GM18517 (cell line): ENCODE data around the gene AHNAK2.

Experiments
- ATAC-seq: cut with Tn5 transposase; IDR thresholded peaks from one replicate; pipeline ENCODE4 v1.9.1; 2021; ENCODE audit warnings: mild to moderate bottlenecking, moderate library complexity; ENCODE audit not compliant: unreplicated experiment

The AHNAK2 gene

DNA sequence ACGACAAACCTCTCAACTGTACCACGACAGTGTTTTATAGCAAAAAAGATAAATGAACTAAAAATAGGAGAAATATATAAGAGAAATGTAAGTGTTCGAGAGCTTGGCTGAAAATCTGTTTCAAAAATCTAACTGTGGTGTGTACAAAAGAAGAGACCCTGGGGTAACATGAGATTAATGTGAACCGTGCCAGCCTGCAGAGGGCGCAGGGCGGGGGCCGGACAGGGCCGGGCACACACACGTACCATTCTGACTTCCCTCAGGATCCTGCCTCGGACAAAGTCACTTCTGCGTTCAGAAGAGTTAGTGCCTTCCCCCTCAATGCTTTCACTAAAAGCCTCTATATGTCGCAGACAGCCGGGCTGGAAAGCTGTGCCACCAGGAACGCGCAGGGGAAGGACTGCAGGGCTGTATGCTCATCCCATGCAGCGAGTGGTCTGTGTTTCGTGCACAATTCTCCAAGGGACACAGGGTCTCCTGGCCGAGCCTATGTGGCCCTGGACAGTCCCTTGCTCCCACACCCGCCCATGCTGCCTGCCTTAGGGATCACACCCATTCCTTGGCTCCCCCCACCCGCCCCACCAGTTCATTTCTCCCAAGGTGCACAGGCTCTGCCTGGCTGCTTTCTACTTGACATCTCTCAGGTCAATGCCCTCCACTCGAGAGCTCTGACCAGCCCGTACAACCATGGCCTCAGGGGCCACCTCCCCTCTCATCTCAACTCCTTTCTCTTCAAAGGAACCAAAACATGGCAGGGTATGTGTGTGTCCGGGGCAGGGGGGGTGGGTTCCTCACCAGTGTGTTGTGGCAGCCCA, 34.2 kb upstream of the AHNAK2 start:
- ATAC-seq = no peak

DNA sequence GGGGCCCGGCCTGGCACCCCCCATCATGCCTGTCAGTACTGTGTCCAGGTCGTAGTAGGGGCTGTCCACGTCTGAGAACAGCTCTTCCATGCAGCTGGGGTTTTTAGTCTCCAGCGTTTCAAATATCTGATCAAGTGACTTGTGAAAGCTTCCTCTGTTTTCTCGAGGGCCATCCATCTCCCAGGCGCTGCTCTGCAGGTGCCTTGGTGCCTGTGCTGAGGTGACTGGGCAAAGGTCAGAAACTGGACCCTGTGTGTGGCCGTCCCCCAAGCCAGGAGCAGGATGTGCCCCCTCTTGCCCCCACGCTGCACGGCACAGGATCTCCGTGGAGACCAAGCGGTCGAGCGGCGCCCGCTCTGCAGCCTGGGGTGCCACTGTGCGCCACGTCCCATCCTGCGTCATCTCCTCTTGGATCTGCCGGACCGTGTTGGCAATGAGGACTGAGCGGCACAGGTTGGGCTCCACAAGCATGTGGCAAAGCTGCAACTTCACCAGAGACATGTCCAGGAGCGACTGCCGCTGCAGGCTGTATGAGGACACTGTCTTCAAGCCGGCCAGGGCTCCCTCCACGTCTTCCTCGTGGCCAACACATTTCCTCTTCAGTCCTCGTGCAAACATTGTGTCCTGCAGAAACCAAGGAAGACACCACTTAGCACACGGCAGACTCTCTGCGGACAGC, 33.3 kb upstream of the AHNAK2 start:
- ATAC-seq = no peak

DNA sequence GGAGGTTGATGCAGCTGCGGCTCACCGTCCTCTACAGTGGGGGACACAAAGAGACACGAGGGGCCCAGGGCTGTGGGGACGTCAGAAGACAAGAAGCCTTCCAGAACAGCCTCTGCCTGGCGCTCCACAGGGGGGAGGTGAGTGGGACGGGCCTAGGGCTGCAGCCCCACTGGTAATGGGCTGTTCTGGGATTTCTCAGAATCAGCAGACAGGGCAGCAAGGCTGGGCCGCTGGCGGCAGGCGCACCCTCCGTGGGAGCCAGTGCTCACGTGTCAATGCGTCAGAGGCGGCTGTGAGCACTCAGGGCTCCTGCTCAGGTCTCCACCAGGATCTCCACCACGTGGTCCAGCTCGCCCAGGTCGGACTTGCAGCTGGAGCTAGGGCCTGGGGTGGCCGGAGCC, 32.7 kb upstream of the AHNAK2 start:
- no peak for ATAC-seq

DNA sequence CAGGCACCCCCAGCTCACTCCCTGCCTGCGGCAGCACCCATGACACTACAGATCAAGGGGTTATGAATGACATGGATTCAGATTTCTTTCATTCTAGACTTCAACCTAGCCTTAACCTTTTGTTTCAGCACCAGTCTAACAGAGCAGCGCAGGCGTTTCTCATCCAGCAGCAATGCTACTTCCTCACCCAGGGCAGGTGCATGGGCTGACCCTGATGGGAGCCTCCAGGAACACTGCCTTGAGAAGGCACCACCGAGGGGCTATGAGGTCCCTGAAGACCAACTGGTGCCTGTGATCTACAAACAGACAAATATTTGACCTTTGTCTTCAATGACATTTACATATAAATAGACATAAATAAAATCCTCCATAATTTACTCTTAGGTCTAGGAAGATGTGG, 31.9 kb upstream of the AHNAK2 start:
- ATAC-seq = no peak

DNA sequence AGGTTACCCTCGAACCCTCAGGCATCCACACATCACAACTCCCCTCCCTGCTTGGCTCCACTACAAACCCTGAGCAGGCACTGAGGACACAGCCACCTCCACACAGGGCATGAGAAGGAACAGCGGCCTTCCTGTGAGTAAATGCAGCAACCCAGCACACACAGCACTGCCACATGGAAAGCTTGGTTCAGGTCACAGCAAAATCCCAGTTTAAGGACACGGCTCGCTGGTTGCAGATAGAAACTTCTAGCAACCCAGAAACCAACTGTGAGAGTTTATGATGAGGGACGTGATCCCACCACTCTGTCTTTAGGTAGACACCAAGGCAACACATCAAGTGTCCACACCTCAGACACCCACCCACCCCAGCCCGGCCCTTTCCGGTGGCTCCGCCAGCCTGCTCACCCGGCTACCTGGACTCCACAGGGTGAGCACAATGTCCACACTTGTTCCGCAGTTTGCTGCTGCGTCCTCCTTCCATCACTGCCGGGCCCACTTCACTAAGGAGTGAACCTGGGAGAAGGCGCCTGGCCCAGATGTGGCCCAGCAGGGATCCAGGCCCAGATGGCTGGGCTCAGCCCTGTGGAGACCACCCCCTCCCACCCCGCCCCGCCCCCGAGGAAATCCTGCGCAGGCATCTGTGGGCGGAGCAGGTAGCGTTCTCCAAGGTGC, 29.6 kb upstream of the AHNAK2 start:
- no peak for ATAC-seq

DNA sequence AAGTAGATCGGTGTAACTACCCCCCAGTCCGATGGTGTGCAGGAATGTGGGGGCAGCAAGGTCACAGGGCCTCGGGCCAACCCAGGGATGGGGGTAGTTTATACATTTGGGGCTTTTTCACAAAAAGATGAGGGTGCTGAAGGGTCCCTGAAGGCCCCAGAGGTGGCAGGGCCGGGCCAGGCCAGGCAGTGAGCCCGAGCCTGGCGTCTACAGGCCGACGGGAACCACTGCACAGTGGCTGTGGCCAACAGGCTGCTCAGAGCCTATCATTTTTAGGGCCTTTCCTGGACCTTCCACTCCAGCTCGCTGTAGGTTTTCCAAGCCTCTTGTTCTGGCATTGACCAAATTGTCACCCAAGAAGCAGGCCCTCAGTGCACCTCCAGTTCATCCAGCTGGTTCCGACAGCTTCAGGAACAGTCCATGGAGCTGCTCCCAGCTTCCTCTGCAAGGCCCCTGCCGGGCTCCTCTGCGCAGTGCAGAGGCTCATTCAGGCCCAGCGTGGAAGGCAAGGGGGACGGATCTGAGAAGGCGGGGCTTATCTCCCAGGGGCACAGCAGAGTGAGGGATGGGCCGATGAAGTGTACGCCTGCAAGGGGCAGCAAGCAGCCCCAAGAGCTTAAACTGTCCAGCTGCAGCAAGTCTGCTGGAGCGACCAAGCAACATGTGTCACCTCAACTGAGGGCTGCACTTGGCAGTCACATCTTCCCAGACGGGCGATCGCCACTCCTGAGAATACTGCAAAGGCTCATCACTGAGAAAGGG, 28.8 kb upstream of the AHNAK2 start:
- ATAC-seq = no peak

DNA sequence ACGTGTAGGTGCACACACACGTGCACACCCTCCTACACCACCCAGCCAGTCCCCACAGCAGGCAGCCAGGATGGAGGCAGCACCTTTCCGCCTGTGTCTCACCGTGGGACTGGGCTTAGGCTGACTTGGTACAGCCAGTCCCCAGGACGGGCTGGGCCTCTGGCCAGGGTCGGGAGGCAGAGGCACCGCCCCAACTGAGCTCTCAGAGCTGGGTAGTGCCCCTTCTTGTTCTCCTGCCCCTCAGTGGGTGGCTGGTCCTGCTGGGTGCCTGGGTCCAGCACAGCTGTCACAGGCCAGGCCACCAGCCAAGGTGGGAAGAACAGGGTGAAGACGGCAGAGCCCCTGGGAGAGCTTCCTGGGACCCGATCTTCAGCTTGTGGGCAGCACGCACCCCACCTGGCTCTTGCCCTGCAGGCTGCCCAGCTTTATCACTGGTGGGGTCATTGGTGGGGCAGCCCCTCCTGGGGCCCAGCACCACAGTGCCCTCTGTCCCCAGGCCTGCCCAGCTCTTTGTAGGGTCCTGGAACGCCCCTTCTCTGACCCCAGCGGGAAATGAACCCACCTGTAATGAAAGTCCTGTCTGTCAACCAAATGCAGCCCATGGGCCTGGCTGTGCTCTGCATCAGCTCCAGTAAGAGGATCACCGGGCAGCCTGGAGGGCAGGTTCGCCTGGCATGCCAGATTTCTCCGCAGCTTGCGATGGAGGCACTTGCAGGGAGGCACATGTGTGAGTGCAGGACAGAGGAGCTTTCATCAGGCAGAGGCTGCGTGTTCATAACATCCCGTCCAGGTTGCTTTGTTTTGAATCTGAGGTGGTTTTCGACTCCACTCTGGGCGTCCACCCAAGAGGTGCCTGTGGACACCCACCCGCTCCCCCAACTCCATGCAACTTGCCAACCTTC, 28.0 kb upstream of the AHNAK2 start:
- no peak for ATAC-seq

DNA sequence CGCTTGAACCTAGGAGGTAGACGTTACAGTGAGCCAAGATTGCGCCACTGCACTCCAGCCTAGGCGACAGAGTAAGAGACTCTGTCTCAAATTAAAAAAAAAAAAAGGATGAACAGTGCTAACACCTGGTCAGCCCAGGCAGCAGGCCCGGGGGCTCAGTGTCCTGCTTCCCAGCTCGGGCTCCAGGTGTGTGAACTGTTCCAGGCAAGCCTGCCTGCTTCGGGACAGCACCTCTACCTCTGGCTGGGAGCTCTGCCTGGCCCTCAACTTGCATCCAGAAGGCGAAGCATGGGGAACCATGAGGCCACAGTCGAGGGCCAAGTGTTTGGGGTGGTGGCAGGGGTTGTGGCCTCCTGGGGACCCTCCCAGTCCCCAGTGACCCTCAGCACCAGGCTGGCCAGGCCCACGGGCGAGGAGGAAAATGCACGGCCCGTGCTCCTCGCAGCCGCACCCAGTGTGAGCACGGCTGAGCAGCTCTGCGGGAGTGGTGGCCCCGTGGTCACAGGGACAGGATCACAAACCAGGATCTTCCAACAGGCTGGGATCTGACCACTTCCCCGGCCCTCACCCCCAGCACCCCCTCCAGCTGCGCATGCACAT, 27.3 kb upstream of the AHNAK2 start:
- no peak for ATAC-seq

DNA sequence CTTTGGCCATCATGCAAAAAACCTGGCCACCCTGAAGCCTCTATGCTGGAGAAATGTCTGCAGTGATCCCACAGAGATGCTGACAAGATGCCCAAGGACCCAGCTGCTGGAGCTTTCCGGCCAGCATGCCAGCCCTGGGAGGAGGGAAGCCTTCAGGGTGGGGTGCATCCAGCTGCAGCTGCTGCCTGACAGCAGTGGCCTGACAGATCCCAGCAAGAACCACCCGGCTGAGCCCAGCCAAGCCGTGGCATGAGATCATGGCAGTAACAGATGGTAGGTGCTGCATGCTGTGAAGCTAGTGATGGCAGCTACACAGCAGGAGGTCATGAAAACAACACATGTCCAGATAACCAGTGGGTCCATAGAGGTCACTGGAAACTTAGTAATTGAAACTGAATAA, 21.2 kb upstream of the AHNAK2 start:
- ATAC-seq = no peak

DNA sequence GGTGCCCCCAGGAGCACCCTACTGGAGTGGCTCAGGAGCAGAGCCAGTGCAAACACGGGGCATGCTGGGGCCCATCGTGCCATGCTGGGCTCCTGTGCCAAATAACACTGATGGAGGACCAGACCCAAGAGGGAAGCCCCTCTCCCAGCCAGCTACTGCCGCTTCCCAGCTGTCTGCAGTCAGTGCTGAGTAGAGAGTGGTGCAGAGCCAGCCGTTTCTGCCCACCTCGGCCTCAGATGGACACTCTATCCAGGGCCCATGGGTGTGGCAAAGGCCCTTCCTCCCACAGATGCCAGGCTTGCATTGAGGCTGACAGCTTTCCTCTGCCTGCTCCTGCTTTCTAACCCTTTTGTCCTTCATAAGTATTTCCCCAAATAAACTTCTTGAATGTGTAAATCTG, 20.6 kb upstream of the AHNAK2 start:
- ATAC-seq = no peak

DNA sequence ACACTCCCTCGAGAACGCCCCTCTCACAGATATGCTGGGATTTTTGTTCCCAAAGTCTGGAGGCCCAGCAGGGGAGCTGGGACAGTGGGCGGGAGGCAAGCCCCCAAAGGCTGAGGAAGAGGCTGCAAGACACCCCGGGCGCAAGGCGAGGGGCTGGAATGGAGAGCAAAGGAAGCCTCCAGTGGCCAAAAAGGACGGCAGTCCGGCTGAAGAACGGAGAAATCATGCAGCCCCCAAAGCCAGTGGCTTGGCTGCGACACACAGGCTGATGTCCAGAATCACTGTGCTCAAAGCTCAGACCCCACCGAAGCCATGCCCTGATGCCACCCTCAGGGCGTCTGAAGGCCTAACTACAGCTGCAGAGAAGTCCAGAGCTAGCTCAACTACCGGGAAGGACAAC, 18.3 kb upstream of the AHNAK2 start:
- ATAC-seq = no peak

DNA sequence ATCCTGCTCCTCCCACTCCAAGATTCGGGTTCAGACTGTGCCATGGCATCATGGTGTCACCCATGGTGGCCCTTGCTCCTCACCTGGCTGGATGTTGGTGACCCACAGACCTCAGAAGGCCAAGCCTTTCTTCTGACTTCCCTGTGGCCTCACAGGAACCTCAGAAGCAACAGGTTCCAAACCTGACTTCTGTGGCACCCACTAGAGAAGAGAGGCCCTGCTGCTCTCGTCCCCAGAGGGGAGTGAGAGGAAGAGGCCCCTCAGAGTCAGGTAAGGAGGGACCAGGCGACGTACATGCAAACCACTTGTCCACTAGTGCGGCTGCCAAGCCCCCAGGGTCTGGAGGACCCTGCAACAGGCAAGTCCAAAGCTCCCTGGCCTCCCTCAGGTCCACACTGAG, 17.9 kb upstream of the AHNAK2 start:
- no peak for ATAC-seq

DNA sequence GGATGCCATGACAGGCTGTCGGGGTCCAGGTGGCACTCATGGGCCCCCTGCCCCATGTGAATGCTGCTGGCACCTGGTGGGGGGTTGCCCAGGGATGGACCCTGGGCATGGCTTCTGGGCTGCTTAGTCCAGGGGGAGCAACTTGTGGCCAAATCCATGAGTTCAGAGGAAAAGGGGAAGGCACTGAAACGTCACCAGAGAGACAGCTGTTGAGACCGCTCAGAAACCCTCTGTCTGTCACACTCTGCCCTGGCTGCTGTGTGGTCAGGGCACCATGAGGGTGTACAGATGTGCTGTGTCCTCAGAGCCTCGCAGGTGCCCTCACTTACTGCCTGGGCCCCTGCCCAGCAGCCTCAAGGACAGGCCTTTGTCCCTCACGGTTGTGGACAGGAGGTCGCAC, 16.8 kb upstream of the AHNAK2 start:
- ATAC-seq = no peak

DNA sequence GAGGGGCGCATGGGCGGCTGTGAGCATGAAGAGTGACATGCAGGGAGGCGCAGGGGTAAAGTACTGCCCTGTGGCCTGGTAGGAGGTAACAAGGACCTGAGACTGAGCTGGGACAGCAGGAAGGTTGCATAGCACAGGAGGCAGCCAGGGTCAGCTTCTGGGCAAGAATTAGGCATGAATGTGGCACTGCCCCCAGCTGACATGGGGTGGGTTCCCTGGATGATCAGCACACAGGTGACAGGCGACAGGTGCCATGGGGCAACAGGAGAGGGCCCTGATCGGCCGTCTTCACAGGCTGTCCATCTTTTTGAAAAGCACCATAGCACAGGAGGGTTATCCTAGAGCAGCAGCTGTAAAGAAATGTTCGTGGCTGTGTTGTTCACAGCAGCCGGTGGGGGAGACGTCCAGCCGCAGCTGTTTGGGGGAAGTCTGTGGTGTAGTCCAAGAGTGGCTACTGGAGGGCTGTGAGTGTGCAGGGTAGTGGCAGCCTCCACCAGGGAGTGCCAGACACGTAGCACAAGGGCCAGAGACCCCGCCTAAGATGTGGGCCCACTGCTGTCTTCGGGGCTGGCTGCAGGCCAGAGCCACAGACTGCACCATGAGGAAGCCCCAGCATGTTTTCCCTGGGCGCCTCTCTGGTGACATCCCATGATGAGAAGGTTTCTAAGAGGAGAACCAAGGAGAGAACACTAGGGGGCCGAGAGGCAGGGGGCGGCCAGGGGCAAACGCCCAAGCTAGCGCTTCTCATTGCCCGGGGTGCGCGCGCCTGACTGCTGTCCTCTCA, 15.8 kb upstream of the AHNAK2 start:
- no peak for ATAC-seq

DNA sequence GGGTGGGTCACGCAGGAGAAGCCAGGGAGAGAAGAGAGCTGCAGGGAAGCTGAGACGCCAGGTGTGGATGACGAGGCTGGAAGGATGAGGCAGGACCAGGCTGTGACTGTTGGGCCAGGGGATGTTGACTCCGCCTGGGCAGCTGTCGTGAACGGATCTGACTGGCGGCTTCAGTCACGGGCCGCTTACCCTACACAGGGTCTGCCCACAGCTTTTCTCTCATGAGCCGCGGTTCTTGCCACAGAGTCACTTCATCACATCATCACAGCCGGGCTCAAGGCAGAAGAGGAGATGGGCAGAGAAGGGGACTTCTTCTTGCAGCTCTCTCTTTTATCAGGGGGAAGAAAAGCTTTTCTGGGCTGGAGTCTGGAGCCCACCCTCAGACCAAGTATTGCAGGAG, 15.1 kb upstream of the AHNAK2 start:
- no peak for ATAC-seq

DNA sequence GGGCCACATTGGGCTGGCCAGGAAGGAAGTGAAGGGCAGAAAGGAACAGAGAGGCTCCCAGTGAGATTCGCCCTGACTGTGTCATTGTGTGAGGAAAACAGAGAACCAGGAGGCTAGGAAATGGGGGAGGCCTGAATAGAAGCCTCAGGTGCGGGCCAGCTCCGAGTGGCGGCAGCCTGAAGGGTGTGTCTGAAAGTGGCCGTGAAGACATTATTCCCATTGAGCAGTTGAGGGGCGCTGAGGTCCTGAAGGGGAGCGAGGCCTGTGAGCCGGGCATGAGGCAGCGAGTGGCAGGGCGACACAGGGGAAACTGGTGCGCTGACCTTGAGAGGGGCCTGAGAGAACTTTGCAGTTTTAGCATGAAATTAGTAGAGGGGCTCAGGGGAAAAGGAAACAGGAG, 14.3 kb upstream of the AHNAK2 start:
- ATAC-seq = no peak

DNA sequence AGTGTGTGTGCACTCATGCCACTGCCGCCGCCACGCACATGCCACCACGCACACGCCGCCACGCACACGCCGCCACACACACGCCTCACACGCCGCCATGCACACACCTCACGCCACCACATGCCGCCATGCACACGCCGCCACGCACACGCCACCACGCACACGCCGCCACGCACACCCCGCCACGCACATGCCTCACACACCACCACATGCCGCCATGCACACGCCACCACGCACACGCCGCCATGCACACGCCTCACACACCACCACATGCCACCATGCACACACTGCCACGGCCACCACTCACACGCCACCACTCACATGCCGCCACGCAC, 13.7 kb upstream of the AHNAK2 start:
- ATAC-seq = no peak

DNA sequence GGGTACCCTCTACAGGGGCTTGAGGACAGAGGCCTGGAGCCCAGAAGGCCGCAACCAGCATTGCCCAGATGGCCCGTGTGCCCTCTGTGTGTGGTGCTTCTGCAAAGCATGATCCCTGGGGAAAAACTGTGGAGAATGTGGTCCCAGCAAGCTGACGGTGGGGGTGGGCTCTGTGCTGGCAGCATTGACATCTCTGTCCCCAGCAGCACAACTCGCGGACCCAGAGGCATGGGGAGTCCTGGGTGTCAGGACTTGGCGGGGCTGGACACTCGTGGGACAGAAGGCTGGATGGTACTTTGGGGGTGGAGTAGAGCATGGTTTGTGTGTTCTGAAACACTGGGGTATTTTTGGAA, 11.8 kb upstream of the AHNAK2 start:
- no peak for ATAC-seq

DNA sequence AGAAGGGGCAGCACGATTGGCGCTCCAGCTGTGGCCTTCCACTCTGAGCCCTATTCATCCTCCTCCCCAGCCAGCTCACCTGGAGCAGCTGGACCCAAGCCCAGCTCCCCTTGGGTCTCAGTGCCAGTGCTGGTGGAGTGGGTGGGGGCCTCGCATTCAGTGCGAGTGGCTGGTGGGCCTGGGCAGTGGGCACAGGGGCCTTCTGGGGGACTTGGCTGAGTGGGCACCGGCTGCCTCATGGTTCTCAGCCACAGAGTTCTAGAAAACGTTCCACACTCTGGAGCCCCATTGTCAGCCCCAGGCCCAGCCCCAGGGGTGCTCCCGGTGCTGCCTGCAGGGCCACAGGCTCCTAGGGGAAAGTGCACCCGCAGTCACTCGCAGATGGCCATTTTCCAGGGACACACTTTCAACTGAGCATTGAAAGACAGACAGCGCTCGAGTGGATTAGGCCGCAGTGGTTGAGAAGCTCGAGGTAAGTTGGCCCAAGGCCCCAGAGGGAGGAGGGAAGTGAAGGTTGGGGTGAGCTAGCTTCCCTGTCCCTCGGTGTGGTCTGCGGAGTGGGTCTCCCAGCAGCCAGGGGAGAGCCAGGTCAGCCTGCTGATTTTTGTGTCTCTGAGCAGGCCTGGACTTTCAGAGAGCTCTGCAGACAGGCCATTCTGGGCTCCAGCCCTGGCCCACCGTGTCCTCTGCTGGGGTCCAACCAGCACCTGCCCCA, 11.2 kb upstream of the AHNAK2 start:
- no peak for ATAC-seq
